WTC11 (cell line): ENCODE results near the gene C3orf70. TPM values are rescaled to one million over a fixed set of nuclear protein-coding genes. Genes with fewer than 3 reads are reported as not detected.

Source experiments
- ATAC-seq: fragments of 200-7000 bp; cut with Tn5 transposase; 2 replicates; pipeline ENCODE4 v1.10.0; 2021; ENCODE audit warnings: mild to moderate bottlenecking, moderate library complexity
- CTCF ChIA-PET: fragments of 300-600 bp; sonication (Branson Sonifier 250); formaldehyde crosslinking; loops from one replicate; lab custom pipeline; 2021; ENCODE audit warnings: antibody characterized with exemption; lab: Charles Lee
- POLR2A ChIA-PET: fragments of 350-600 bp; sonication (Branson Sonifier 250); formaldehyde crosslinking; loops from one replicate; lab custom pipeline; 2021; ENCODE audit warnings: antibody characterized with exemption; lab: Charles Lee
- DNase-seq: peaks from one replicate; pipeline ENCODE4 v3.0.0; 2021; ENCODE audit warnings: low spot score
- H3K27ac Mint-ChIP-seq: 2 replicates; pipeline ENCODE4 v1.8.0; 2021; ENCODE audit warnings: mixed read lengths
- H3K27me3 Mint-ChIP-seq: 2 replicates; pipeline ENCODE4 v1.8.0; 2021; ENCODE audit warnings: low read depth, mild to moderate bottlenecking, moderate library complexity, mixed read lengths
- H3K36me3 Mint-ChIP-seq: 2 replicates; pipeline ENCODE4 v1.8.0; 2021; ENCODE audit warnings: mixed read lengths
- H3K4me1 Mint-ChIP-seq: 2 replicates; pipeline ENCODE4 v1.8.0; 2022; ENCODE audit warnings: mixed read lengths
- H3K4me3 Mint-ChIP-seq: 2 replicates; pipeline ENCODE4 v1.8.0; 2021; ENCODE audit warnings: mild to moderate bottlenecking, moderate library complexity, mixed read lengths
- H3K9me3 Mint-ChIP-seq: 2 replicates; pipeline ENCODE4 v1.8.0; 2021; ENCODE audit warnings: mixed read lengths
- CREB1 ChIP-seq: sonication (generic); formaldehyde crosslinking; IDR thresholded peaks from 2 replicates; pipeline ENCODE4 v1.8.0; 2023; ENCODE audit warnings: mild to moderate bottlenecking, missing genetic modification reagents
- EMX1 ChIP-seq: fragments of 250-450 bp; sonication (Bioruptor Pico); IDR thresholded peaks from 2 replicates; pipeline ENCODE4 v1.8.0; 2021; ENCODE audit warnings: mild to moderate bottlenecking
- NFE2L1 ChIP-seq: sonication (generic); formaldehyde crosslinking; IDR thresholded peaks from 2 replicates; pipeline ENCODE4 v1.8.1; 2023; ENCODE audit warnings: missing genetic modification reagents
- SP1 ChIP-seq: sonication (generic); formaldehyde crosslinking; conservative IDR thresholded peaks from 2 replicates; pipeline ENCODE4 v1.8.1; 2022; ENCODE audit warnings: missing genetic modification reagents
- ZNF396 ChIP-seq: fragments of 250-450 bp; sonication (Bioruptor Pico); IDR thresholded peaks from 2 replicates; pipeline ENCODE4 v1.8.0; 2021; ENCODE audit warnings: mild to moderate bottlenecking, moderate library complexity, borderline replicate concordance
- total RNA-seq: library from RNA; stranded (reverse); gene quantifications from 3 replicates; pipeline ENCODE4 v1.2.3, GENCODE V29; 2021
- TF ChIP-seq, protein P1 (sequence below): sonication (generic); formaldehyde crosslinking; IDR thresholded peaks from 2 replicates; pipeline ENCODE4 v1.8.0; 2022; ENCODE audit warnings: mild to moderate bottlenecking, missing genetic modification reagents
- TF ChIP-seq, protein P2 (sequence below): sonication (generic); formaldehyde crosslinking; IDR thresholded peaks from 2 replicates; pipeline ENCODE4 v1.8.1; 2022; ENCODE audit warnings: low read depth, missing genetic modification reagents, borderline replicate concordance
- TF ChIP-seq, protein P3 (sequence below): fragments of 250-450 bp; sonication (Bioruptor Pico); conservative IDR thresholded peaks from 2 replicates; pipeline ENCODE4 v1.9.0; 2021; ENCODE audit warnings: mild to moderate bottlenecking
- TF ChIP-seq, protein P4 (sequence below): sonication (generic); formaldehyde crosslinking; IDR thresholded peaks from 2 replicates; pipeline ENCODE4 v1.8.0; 2022; ENCODE audit warnings: mild to moderate bottlenecking, missing genetic modification reagents
- TF ChIP-seq, protein P5 (sequence below): sonication (generic); formaldehyde crosslinking; IDR thresholded peaks from 2 replicates; pipeline ENCODE4 v1.8.1; 2023; ENCODE audit warnings: mild to moderate bottlenecking, missing genetic modification reagents, borderline replicate concordance
- TF ChIP-seq, protein P6 (sequence below): sonication (generic); formaldehyde crosslinking; IDR thresholded peaks from 2 replicates; pipeline ENCODE4 v1.8.0; 2022; ENCODE audit warnings: missing genetic modification reagents
- TF ChIP-seq, protein P7 (sequence below): sonication (generic); formaldehyde crosslinking; IDR thresholded peaks from 2 replicates; pipeline ENCODE4 v1.8.1; 2023; ENCODE audit warnings: mild to moderate bottlenecking, missing genetic modification reagents, moderate library complexity

The C3orf70 gene
- total RNA-seq, 1 experiment from 2014 or later, result 0.70 TPM

DNA sequence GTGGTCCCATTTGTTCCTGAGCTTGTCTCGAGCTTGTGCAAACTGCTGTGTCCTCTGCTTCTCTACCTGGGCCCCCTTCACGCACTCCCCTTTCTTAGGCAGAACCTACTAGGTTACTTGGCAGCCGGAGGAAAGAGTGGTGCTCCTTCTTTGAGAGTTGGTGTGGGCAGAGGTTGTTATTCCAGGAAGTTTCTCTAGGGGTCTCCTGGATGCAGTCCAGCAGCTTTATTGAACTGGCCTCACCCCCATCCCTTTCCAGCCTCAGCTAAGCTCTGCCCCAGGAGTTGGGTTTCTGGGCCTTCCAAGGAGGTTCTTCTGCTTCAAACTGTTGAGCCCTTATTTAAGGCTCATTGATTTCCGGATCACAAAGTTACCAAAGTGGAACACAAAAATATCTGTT lies 103.2 kb downstream of the C3orf70 start:
- TF ChIP-seq, protein P1, sequence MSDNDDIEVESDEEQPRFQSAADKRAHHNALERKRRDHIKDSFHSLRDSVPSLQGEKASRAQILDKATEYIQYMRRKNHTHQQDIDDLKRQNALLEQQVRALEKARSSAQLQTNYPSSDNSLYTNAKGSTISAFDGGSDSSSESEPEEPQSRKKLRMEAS (CRISPR knock-in tag), result no peak
- TF ChIP-seq, protein P2, sequence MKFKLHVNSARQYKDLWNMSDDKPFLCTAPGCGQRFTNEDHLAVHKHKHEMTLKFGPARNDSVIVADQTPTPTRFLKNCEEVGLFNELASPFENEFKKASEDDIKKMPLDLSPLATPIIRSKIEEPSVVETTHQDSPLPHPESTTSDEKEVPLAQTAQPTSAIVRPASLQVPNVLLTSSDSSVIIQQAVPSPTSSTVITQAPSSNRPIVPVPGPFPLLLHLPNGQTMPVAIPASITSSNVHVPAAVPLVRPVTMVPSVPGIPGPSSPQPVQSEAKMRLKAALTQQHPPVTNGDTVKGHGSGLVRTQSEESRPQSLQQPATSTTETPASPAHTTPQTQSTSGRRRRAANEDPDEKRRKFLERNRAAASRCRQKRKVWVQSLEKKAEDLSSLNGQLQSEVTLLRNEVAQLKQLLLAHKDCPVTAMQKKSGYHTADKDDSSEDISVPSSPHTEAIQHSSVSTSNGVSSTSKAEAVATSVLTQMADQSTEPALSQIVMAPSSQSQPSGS, result no peak
- no peak for TF ChIP-seq CREB1 (CRISPR knock-in tag)
- TF ChIP-seq EMX1 (CRISPR knock-in tag), result no peak
- TF ChIP-seq, protein P3, sequence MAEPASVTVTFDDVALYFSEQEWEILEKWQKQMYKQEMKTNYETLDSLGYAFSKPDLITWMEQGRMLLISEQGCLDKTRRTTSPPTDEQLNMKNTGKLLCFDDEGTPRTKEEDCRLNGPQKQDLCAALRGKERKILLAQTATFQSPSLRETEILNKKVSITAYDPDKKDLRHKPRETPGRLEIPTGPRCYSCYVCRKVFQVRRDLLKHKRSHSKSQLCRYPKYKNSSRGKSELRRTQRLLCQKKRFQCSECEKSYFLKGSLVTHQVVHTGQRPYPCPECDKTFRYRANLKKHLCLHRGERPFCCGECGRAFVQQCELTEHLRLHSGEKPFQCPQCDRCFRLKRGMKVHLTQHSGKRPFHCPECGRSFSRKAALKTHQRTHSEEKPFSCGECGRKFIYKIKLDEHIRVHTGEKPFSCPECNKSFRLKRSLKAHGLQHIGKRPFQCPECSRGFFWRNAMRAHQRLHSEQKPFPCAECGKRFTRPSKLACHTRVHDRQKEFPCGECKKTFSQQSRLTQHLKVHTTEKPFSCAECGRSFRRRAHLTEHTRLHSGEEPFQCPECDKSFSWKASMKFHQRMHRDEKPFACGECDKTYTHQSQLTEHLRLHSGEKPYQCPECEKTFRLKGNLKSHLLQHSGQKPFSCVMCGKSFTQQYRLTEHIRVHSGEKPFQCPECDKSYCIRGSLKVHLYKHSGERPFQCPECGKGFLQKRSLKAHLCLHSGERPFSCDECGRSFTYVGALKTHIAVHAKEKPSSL, result no peak
- TF ChIP-seq, protein P4, sequence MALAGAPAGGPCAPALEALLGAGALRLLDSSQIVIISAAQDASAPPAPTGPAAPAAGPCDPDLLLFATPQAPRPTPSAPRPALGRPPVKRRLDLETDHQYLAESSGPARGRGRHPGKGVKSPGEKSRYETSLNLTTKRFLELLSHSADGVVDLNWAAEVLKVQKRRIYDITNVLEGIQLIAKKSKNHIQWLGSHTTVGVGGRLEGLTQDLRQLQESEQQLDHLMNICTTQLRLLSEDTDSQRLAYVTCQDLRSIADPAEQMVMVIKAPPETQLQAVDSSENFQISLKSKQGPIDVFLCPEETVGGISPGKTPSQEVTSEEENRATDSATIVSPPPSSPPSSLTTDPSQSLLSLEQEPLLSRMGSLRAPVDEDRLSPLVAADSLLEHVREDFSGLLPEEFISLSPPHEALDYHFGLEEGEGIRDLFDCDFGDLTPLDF (CRISPR knock-in tag), result no peak
- TF ChIP-seq, protein P5, sequence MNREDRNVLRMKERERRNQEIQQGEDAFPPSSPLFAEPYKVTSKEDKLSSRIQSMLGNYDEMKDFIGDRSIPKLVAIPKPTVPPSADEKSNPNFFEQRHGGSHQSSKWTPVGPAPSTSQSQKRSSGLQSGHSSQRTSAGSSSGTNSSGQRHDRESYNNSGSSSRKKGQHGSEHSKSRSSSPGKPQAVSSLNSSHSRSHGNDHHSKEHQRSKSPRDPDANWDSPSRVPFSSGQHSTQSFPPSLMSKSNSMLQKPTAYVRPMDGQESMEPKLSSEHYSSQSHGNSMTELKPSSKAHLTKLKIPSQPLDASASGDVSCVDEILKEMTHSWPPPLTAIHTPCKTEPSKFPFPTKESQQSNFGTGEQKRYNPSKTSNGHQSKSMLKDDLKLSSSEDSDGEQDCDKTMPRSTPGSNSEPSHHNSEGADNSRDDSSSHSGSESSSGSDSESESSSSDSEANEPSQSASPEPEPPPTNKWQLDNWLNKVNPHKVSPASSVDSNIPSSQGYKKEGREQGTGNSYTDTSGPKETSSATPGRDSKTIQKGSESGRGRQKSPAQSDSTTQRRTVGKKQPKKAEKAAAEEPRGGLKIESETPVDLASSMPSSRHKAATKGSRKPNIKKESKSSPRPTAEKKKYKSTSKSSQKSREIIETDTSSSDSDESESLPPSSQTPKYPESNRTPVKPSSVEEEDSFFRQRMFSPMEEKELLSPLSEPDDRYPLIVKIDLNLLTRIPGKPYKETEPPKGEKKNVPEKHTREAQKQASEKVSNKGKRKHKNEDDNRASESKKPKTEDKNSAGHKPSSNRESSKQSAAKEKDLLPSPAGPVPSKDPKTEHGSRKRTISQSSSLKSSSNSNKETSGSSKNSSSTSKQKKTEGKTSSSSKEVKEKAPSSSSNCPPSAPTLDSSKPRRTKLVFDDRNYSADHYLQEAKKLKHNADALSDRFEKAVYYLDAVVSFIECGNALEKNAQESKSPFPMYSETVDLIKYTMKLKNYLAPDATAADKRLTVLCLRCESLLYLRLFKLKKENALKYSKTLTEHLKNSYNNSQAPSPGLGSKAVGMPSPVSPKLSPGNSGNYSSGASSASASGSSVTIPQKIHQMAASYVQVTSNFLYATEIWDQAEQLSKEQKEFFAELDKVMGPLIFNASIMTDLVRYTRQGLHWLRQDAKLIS (CRISPR knock-in tag), result no peak
- TF ChIP-seq ZNF396, result no peak
- TF ChIP-seq, protein P6, sequence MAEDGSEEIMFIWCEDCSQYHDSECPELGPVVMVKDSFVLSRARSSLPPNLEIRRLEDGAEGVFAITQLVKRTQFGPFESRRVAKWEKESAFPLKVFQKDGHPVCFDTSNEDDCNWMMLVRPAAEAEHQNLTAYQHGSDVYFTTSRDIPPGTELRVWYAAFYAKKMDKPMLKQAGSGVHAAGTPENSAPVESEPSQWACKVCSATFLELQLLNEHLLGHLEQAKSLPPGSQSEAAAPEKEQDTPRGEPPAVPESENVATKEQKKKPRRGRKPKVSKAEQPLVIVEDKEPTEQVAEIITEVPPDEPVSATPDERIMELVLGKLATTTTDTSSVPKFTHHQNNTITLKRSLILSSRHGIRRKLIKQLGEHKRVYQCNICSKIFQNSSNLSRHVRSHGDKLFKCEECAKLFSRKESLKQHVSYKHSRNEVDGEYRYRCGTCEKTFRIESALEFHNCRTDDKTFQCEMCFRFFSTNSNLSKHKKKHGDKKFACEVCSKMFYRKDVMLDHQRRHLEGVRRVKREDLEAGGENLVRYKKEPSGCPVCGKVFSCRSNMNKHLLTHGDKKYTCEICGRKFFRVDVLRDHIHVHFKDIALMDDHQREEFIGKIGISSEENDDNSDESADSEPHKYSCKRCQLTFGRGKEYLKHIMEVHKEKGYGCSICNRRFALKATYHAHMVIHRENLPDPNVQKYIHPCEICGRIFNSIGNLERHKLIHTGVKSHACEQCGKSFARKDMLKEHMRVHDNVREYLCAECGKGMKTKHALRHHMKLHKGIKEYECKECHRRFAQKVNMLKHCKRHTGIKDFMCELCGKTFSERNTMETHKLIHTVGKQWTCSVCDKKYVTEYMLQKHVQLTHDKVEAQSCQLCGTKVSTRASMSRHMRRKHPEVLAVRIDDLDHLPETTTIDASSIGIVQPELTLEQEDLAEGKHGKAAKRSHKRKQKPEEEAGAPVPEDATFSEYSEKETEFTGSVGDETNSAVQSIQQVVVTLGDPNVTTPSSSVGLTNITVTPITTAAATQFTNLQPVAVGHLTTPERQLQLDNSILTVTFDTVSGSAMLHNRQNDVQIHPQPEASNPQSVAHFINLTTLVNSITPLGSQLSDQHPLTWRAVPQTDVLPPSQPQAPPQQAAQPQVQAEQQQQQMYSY (CRISPR knock-in tag), result no peak
- no peak for TF ChIP-seq NFE2L1 (CRISPR knock-in tag)
- TF ChIP-seq, protein P7, sequence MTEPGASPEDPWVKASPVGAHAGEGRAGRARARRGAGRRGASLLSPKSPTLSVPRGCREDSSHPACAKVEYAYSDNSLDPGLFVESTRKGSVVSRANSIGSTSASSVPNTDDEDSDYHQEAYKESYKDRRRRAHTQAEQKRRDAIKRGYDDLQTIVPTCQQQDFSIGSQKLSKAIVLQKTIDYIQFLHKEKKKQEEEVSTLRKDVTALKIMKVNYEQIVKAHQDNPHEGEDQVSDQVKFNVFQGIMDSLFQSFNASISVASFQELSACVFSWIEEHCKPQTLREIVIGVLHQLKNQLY (CRISPR knock-in tag), result no peak
- no peak for TF ChIP-seq SP1 (CRISPR knock-in tag)
- H3K9me3 Mint-ChIP-seq, result no peaks in the 10 kb centered on the region
- H3K27me3 Mint-ChIP-seq, result no peaks in the 10 kb centered on the region
- H3K36me3 Mint-ChIP-seq, result peaks cover 32% of the 10 kb centered on the region
- no peak overlapping the region for H3K4me3 Mint-ChIP-seq
- no peak for DNase-seq
- no peak overlapping the region for H3K27ac Mint-ChIP-seq
- POLR2A ChIA-PET, result interaction anchor here (0.7 kb wide), 1 partner anchor 94 kb away, joined by 3 read pairs; no protein-coding TSS in a partner anchor
- peaks cover 7% of the 10 kb centered on the region for H3K4me1 Mint-ChIP-seq
- peak; percentile 93 for ATAC-seq
- CTCF ChIA-PET, result interaction anchor here (0.7 to 1.5 kb wide), 4 partner anchors 21 to 175 kb away, joined by 3 to 9 read pairs (median 6); no protein-coding TSS in a partner anchor
